A673 (cell line): Measurements from ENCODE around the gene SLC38A1. TPM values are rescaled to one million over a fixed set of nuclear protein-coding genes. Genes with fewer than 3 reads are reported as not detected.

Experiments
- BruUV-seq: library from RNA; stranded (reverse); fragments of 400-500 nt; replicated peaks from 2 replicates; lab custom pipeline; 2021; lab: Mats Ljungman, UMichigan
- CTCF ChIA-PET: fragments of 300-600 bp; sonication (Branson Sonifier 250); formaldehyde crosslinking; loops from one replicate; lab custom pipeline; 2022; ENCODE audit warnings: antibody characterized with exemption; lab: Charles Lee
- POLR2A ChIA-PET: fragments of 300-600 bp; sonication (Branson Sonifier 250); formaldehyde crosslinking; loops from one replicate; lab custom pipeline; 2022; ENCODE audit warnings: antibody characterized with exemption; ENCODE audit not compliant: low non-redundant PET; lab: Charles Lee
- DNase-seq: peaks from one replicate; pipeline ENCODE4 v3.0.0-alpha.2; 2015; ENCODE audit warnings: low spot score
- H3K27ac ChIP-seq: fragments of 200-600 bp; sonication (generic); 2 replicates; pipeline ENCODE4 v1.5.1; 2016; ENCODE audit warnings: mixed run types, low read depth, mild to moderate bottlenecking, mixed read lengths, antibody characterized with exemption, low read length; ENCODE audit not compliant: poor library complexity, severe bottlenecking
- H3K27me3 ChIP-seq: fragments of 200-600 bp; sonication (generic); replicated peaks from 2 replicates; pipeline ENCODE4 v1.6.1; 2017; ENCODE audit warnings: mixed run types, low read depth, mild to moderate bottlenecking, mixed read lengths, antibody characterized with exemption, low read length; ENCODE audit not compliant: insufficient read depth, poor library complexity
- H3K36me3 ChIP-seq: fragments of 200-600 bp; sonication (generic); 2 replicates; pipeline ENCODE4 v1.6.1; 2016; ENCODE audit warnings: mixed run types, mild to moderate bottlenecking, mixed read lengths, antibody characterized with exemption, low read length; ENCODE audit not compliant: insufficient read depth, poor library complexity, severe bottlenecking
- H3K4me1 ChIP-seq: fragments of 200-600 bp; sonication (generic); 2 replicates; pipeline ENCODE4 v1.6.1; 2017; ENCODE audit warnings: mixed run types, mild to moderate bottlenecking, mixed read lengths, antibody characterized with exemption, low read length; ENCODE audit not compliant: insufficient read depth, poor library complexity, severe bottlenecking
- H3K4me3 ChIP-seq: fragments of 200-600 bp; sonication (generic); 2 replicates; pipeline ENCODE4 v1.5.1; 2016; ENCODE audit warnings: low read depth, mixed run types, mild to moderate bottlenecking, mixed read lengths, low read length; ENCODE audit not compliant: poor library complexity, severe bottlenecking
- H3K9me3 ChIP-seq: fragments of 200-600 bp; sonication (generic); 2 replicates; pipeline ENCODE4 v1.6.1; 2016; ENCODE audit warnings: mixed run types, low read depth, mild to moderate bottlenecking, mixed read lengths, antibody characterized with exemption, low read length; ENCODE audit not compliant: poor library complexity, severe bottlenecking
- CTCF ChIP-seq: fragments of 300-800, 200-600 bp; sonication (generic); conservative IDR thresholded peaks from 2 replicates; pipeline ENCODE4 v1.5.1; 2017; ENCODE audit warnings: low read depth, mild to moderate bottlenecking, antibody characterized with exemption, low read length, moderate library complexity, mixed read lengths
- EZH2 ChIP-seq: fragments of 200-600 bp; sonication (generic); IDR thresholded peaks from 2 replicates; pipeline ENCODE4 v1.6.1; 2017; ENCODE audit warnings: borderline replicate concordance, low read depth, mild to moderate bottlenecking, mixed read lengths, antibody characterized with exemption, low read length; ENCODE audit not compliant: poor library complexity, severe bottlenecking
- intact Hi-C: fragments of 100-400 bp; cut with micrococcal nuclease; formaldehyde crosslinking; loops from one replicate; pipeline ENCODE4 v1.10.0; 2022; ENCODE audit not compliant: unreplicated experiment
- total RNA-seq: library from RNA; stranded (reverse); gene quantifications from 2 replicates; pipeline ENCODE4 v1.2.3, GENCODE V29; 2021

Gene SLC38A1
- total RNA-seq, 1 experiment from 2014 or later: 78.9 TPM

DNA sequence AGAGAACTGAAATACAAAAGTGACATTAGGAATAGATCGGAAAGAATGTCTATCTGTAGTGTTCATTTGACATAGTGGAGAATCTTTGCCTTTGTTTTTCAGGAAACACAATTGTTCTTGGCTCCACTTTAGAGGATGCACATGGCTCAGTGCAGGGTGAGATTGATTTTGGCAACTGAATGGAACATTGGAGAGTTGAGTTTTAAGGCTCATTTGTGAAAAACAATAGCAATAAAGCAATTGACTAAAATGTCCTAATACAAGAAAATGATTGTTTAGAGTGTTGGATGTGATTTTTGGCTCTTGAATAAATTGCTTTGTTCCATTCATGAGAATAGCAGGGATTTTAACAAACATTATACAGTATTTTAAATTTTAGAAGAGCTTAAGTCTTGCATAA is 116.4 kb downstream of the SLC38A1 start:
- POLR2A ChIA-PET: no interaction called here

DNA sequence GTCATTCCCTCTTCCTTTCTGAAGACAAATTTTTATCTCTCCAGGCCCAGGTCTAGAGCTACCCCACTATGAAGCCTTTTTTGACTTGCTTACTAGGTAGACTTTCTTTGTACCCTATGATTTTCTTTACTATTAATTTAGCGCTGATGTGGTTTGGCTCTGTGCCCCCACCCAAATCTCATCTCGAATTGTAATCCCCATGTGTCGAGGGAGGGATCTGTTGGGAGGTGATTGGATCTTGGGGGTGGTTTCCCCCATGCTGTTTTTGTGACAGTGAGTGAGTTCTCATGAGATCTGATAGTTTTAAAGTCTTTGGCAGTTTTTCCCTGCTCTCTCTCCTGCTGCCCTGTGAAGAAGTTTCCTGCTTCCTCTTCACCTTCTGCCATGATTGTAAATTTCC is 118.1 kb downstream of the SLC38A1 start:
- TF ChIP-seq EZH2: no peak
- TF ChIP-seq CTCF: no peak

More for the DNA sequence above, 116.4 kb downstream of the SLC38A1 start:
- no TSS peak for BruUV-seq
- peaks cover 35% of the 10 kb centered on the region for H3K4me1 ChIP-seq
- no peaks in the 10 kb centered on the region for H3K36me3 ChIP-seq
- CTCF ChIA-PET: no interaction called here
- H3K4me3 ChIP-seq: no peak overlapping the region
- no peak overlapping the region for H3K27ac ChIP-seq
- no peaks in the 10 kb centered on the region for H3K27me3 ChIP-seq
- TF ChIP-seq EZH2 (no peak), CTCF (no peak)
- peaks cover 4% of the 10 kb centered on the region for H3K9me3 ChIP-seq
- DNase-seq: no peak
- intact Hi-C loops: loop anchor here (2.0 to 10.0 kb wide), 5 partner anchors 112 to 872 kb away; partner anchors contain the start of gene SLC38A1

GRCh38 chr12:46149905-46150304 is 118.9 kb downstream of the SLC38A1 start:
- no peaks in the 10 kb centered on the region for H3K9me3 ChIP-seq
- TF ChIP-seq CTCF (no peak), EZH2 (no peak)
- H3K27me3 ChIP-seq: no peaks in the 10 kb centered on the region
- no peak overlapping the region for H3K27ac ChIP-seq
- H3K4me1 ChIP-seq: peaks cover 35% of the 10 kb centered on the region
- no peaks in the 10 kb centered on the region for H3K36me3 ChIP-seq
- ChIA-PET POLR2A (interaction anchor here (0.6 kb wide), 1 partner anchor 20 kb away, joined by 3 read pairs; no protein-coding TSS in a partner anchor), CTCF (interaction anchor here (1.3 kb wide), 1 partner anchor 24 kb away, joined by 17 read pairs; no protein-coding TSS in a partner anchor)
- intact Hi-C loops: loop anchor here (5.0 to 10.0 kb wide), 4 partner anchors 115 to 875 kb away; partner anchors contain the start of gene SLC38A1
- BruUV-seq: no TSS peak
- H3K4me3 ChIP-seq: no peak overlapping the region
- DNase-seq: no peak

More for the DNA sequence above, 118.1 kb downstream of the SLC38A1 start:
- Histone ChIP-seq H3K9me3 (no peaks in the 10 kb centered on the region), H3K4me1 (peaks cover 35% of the 10 kb centered on the region), H3K4me3 (no peak overlapping the region), H3K36me3 (no peaks in the 10 kb centered on the region), H3K27me3 (no peaks in the 10 kb centered on the region), H3K27ac (peak overlapping the region; percentile 27)
- ChIA-PET POLR2A (interaction anchor here (0.6 to 0.7 kb wide), 2 partner anchors 25 to 213 kb away, joined by 3 read pairs; no protein-coding TSS in a partner anchor), CTCF (interaction anchor here (1.3 kb wide), 1 partner anchor 25 kb away, joined by 17 read pairs; no protein-coding TSS in a partner anchor)
- BruUV-seq: no TSS peak
- peak; percentile 29 for DNase-seq
- intact Hi-C loops: loop anchor here (5.0 to 10.0 kb wide), 4 partner anchors 114 to 874 kb away; partner anchors contain the start of gene SLC38A1
